PC-3 (cell line): ENCODE measurements around the gene SNAPC3. TPM values are rescaled to one million over a fixed set of nuclear protein-coding genes. Genes with fewer than 3 reads are reported as not detected.

ENCODE experiments used
- ATAC-seq: fragments of 200-7000 bp; cut with Tn5 transposase; 2 replicates; pipeline ENCODE4 v1.9.1; 2020; ENCODE audit warnings: mild to moderate bottlenecking, moderate library complexity
- BruUV-seq: library from RNA; stranded (reverse); fragments of 400-500 nt; replicated peaks from 2 replicates; lab custom pipeline; 2021; lab: Mats Ljungman, UMichigan
- CTCF ChIA-PET: fragments of 300-600 bp; sonication (Branson Sonifier 250); formaldehyde crosslinking; loops from one replicate; lab custom pipeline; 2022; ENCODE audit warnings: antibody characterized with exemption; lab: Charles Lee
- POLR2A ChIA-PET: fragments of 300-600 bp; sonication (Branson Sonifier 250); formaldehyde crosslinking; loops from one replicate; lab custom pipeline; 2022; ENCODE audit warnings: antibody characterized with exemption; ENCODE audit not compliant: unreplicated experiment; lab: Charles Lee
- DNase-seq: peaks from one replicate; pipeline ENCODE4 v3.0.0-alpha.2; 2015
- H2AFZ ChIP-seq: fragments of 300-600 bp; sonication (generic); 2 replicates; pipeline ENCODE4 v1.6.0; 2016; ENCODE audit warnings: antibody characterized with exemption, low read length
- H3F3A ChIP-seq: fragments of 300-600 bp; sonication (generic); one replicate; pipeline ENCODE4 v1.6.0; 2017; ENCODE audit warnings: antibody characterized with exemption, low read length, control low read depth, mild to moderate bottlenecking; ENCODE audit not compliant: unreplicated experiment
- H3K27ac ChIP-seq: fragments of 300-600 bp; sonication (generic); 2 replicates; pipeline ENCODE4 v1.5.1; 2016; ENCODE audit warnings: mild to moderate bottlenecking, low read length
- H3K27me3 ChIP-seq: fragments of 300-600 bp; sonication (generic); 2 replicates; pipeline ENCODE4 v1.6.1; 2016; ENCODE audit warnings: low read length, mixed read lengths
- H3K36me3 ChIP-seq: fragments of 300-600 bp; sonication (generic); 2 replicates; pipeline ENCODE4 v1.6.1; 2016; ENCODE audit warnings: low read depth, mixed run types, low read length, mixed read lengths
- H3K4me1 ChIP-seq: fragments of 300-600 bp; sonication (generic); 2 replicates; pipeline ENCODE4 v1.5.1; 2016; ENCODE audit warnings: low read length; ENCODE audit not compliant: insufficient read depth
- H3K4me2 ChIP-seq: fragments of 300-600 bp; sonication (generic); 2 replicates; pipeline ENCODE4 v1.6.0; 2016; ENCODE audit warnings: low read length
- H3K4me3 ChIP-seq: fragments of 300-600 bp; sonication (generic); 2 replicates; pipeline ENCODE4 v1.5.1; 2016; ENCODE audit warnings: mild to moderate bottlenecking, low read length, mixed read lengths
- H3K79me2 ChIP-seq: fragments of 300-600 bp; sonication (generic); 2 replicates; pipeline ENCODE4 v1.6.1; 2017; ENCODE audit warnings: low read length, mixed read lengths
- H3K9ac ChIP-seq: fragments of 300-600 bp; sonication (generic); 2 replicates; pipeline ENCODE4 v1.6.0; 2016; ENCODE audit warnings: mild to moderate bottlenecking, low read length
- H3K9me2 ChIP-seq: fragments of 300-600 bp; sonication (generic); replicated peaks from 2 replicates; pipeline ENCODE4 v1.6.1; 2016; ENCODE audit warnings: mixed run types, low read length, mixed read lengths
- H3K9me3 ChIP-seq: fragments of 300-600 bp; sonication (generic); 2 replicates; pipeline ENCODE4 v1.6.1; 2016; ENCODE audit warnings: low read length, mixed read lengths
- H4K20me1 ChIP-seq: fragments of 300-600 bp; sonication (generic); 2 replicates; pipeline ENCODE4 v1.6.1; 2016; ENCODE audit warnings: low read length, mixed read lengths
- CTCF ChIP-seq: fragments of 300-600 bp; sonication (generic); conservative IDR thresholded peaks from 2 replicates; pipeline ENCODE4 v1.5.1; 2017; ENCODE audit warnings: antibody characterized with exemption, low read depth, mild to moderate bottlenecking, low read length
- EZH2 ChIP-seq: fragments of 300-600 bp; sonication (generic); IDR thresholded peaks from one replicate; pipeline ENCODE4 v1.6.1; 2017; ENCODE audit warnings: antibody characterized with exemption, mild to moderate bottlenecking, low read length; ENCODE audit not compliant: unreplicated experiment
- EZH2phosphoT487 ChIP-seq: fragments of 300-600 bp; sonication (generic); IDR thresholded peaks from 2 replicates; pipeline ENCODE4 v1.6.1; 2018; ENCODE audit warnings: mild to moderate bottlenecking, antibody characterized with exemption, low read length, borderline replicate concordance
- intact Hi-C: fragments of 100-400 bp; cut with micrococcal nuclease; formaldehyde crosslinking; loops from 2 replicates; pipeline ENCODE4 v1.9.0; 2023
- total RNA-seq: library from RNA; depleted of rRNA; stranded (reverse); fragments of >200 nt; gene quantifications from 2 replicates; pipeline ENCODE4 v1.2.3, GENCODE V29; 2014

Gene SNAPC3
- total RNA-seq, 1 experiment from 2014 or later, result 25.4 TPM

- peaks cover 16% of the 10 kb centered on the region; the same call in 1 of the 2 replicates for H3K36me3 ChIP-seq
- no peaks in the 10 kb centered on the region for H3K9me2 ChIP-seq
- no peaks in the 10 kb centered on the region for H4K20me1 ChIP-seq
- no peak for DNase-seq
- H3K79me2 ChIP-seq, result no peaks in the 10 kb centered on the region
- H3F3A ChIP-seq, result no peaks in the 10 kb centered on the region
- TF ChIP-seq EZH2phosphoT487 (no peak), EZH2 (no peak), CTCF (no peak)
- H3K4me3 ChIP-seq, result no peak overlapping the region
- H2AFZ ChIP-seq, result no peak overlapping the region
- no peaks in the 10 kb centered on the region for H3K4me1 ChIP-seq
- no peak for ATAC-seq
- ChIA-PET CTCF (no interaction called here), POLR2A (no interaction called here)
- BruUV-seq, result no TSS peak
- H3K9ac ChIP-seq, result no peak overlapping the region
- no peaks in the 10 kb centered on the region for H3K9me3 ChIP-seq
- H3K4me2 ChIP-seq, result no peak overlapping the region
- H3K27me3 ChIP-seq, result no peaks in the 10 kb centered on the region
- intact Hi-C loops, result no loop called here
- no peak overlapping the region for H3K27ac ChIP-seq
These were observed 59.5 kb downstream of the SNAPC3 start for GRCh38 chr9:15482146-15482545.

- ChIA-PET POLR2A (interaction anchor here (0.6 kb wide), 1 partner anchor 68 kb away, joined by 3 read pairs; no protein-coding TSS in a partner anchor), CTCF (interaction anchor here (0.6 kb wide), 1 partner anchor 68 kb away, joined by 3 read pairs; no protein-coding TSS in a partner anchor)
- Histone ChIP-seq H3K27me3 (no peaks in the 10 kb centered on the region), H2AFZ (no peak overlapping the region), H3K4me3 (no peak overlapping the region), H3K9ac (no peak overlapping the region), H3K27ac (no peak overlapping the region), H4K20me1 (no peaks in the 10 kb centered on the region), H3K9me2 (no peaks in the 10 kb centered on the region), H3K79me2 (no peaks in the 10 kb centered on the region), H3K4me1 (no peaks in the 10 kb centered on the region), H3F3A (no peaks in the 10 kb centered on the region), H3K36me3 (peaks cover 10% of the 10 kb centered on the region; the same call in 1 of the 2 replicates), H3K4me2 (no peak overlapping the region), H3K9me3 (no peaks in the 10 kb centered on the region)
- intact Hi-C loops, result no loop called here
- BruUV-seq, result no TSS peak
- no peak for DNase-seq
- no peak for ATAC-seq
- TF ChIP-seq EZH2phosphoT487, result no peak
- no peak for TF ChIP-seq EZH2
- TF ChIP-seq CTCF, result no peak
These were observed 62.1 kb downstream of the SNAPC3 start for GRCh38 chr9:15484802-15485201.

DNA sequence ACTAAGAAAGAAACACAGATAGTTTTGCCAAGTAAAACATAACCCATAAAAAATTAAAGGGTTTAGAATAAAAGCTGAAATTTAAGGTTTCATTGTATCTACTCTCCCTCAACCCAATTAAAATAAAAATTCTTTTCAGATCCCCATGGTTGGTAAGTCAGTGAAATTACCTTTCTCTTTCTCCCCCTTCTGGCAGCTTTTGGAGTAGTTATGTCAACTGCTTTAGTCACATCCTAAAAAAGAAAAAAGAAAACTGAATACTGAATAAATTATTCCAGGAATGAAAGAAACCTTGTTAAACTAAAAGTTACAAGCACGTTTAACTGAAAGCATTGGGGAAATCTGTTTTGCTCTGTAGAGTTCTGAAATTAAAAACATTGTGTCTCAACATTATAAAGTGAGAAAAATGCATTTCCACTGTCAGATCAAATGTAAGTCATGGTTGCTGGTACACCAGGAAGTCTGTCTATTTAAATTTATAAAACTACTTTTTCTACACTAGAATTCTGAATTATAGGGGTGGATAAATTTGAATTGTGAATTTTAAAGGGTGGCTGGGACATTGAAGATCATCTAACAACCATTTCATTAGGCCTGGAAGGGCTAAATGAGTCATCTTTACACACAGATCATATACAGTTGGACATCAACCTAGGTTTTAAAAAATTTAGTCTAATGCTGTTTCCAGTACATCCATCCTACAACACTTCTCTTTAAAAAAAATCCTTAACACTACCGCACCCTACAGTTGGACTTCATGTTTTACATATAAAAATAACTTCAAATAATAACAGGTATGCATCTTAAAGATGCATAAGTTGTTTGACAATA is 63.4 kb downstream of the SNAPC3 start:
- no peak overlapping the region for H3K9ac ChIP-seq
- no peak overlapping the region for H3K4me2 ChIP-seq
- no peaks in the 10 kb centered on the region for H4K20me1 ChIP-seq
- no peak overlapping the region for H3K4me3 ChIP-seq
- no peaks in the 10 kb centered on the region for H3K79me2 ChIP-seq
- no peaks in the 10 kb centered on the region for H3K9me2 ChIP-seq
- H3F3A ChIP-seq, result no peaks in the 10 kb centered on the region
- CTCF ChIA-PET, result no interaction called here
- TF ChIP-seq CTCF (peak; percentile 57; the same call in 1 of the 2 replicates), EZH2phosphoT487 (no peak), EZH2 (no peak)
- no peaks in the 10 kb centered on the region for H3K4me1 ChIP-seq
- BruUV-seq, result no TSS peak
- POLR2A ChIA-PET, result no interaction called here
- ATAC-seq (peak; percentile 88), DNase-seq (peak; percentile 51)
- intact Hi-C loops, result no loop called here
- H3K27me3 ChIP-seq, result no peaks in the 10 kb centered on the region
- peaks cover 10% of the 10 kb centered on the region; the same call in 1 of the 2 replicates for H3K36me3 ChIP-seq
- H2AFZ ChIP-seq, result no peak overlapping the region
- no peaks in the 10 kb centered on the region for H3K9me3 ChIP-seq
- H3K27ac ChIP-seq, result no peak overlapping the region
